HepG2 (cell line): Measurements from ENCODE around the gene CYB5R3. TPM values are rescaled to one million over a fixed set of nuclear protein-coding genes. Genes with fewer than 3 reads are reported as not detected.

Experiments used
- ARNTL ChIP-seq: sonication (generic); formaldehyde crosslinking; IDR thresholded peaks from 2 replicates; pipeline ENCODE4 v1.4.0; 2020; ENCODE audit warnings: mild to moderate bottlenecking, missing genetic modification reagents
- BRD4 ChIP-seq: sonication (generic); formaldehyde crosslinking; IDR thresholded peaks from 2 replicates; pipeline ENCODE4 v1.4.0; 2020; ENCODE audit warnings: missing genetic modification reagents
- HNRNPUL1 ChIP-seq: fragments of 200-400 bp; formaldehyde crosslinking; IDR thresholded peaks from 2 replicates; pipeline ENCODE4 v1.6.1; 2017; ENCODE audit warnings: low read depth, mild to moderate bottlenecking, low read length, moderate library complexity
- IKZF1 ChIP-seq: fragments of 450-650 bp; IDR thresholded peaks from 2 replicates; pipeline ENCODE4 v1.7.1; 2016
- NR2F1 ChIP-seq, 2 experiments: fragments of 450-650 bp in 1 of 2; formaldehyde crosslinking in 1 of 2; IDR thresholded peaks; 2 replicates each; pipeline versions ENCODE4 v1.5.0 to v1.6.1; 2016 to 2020; ENCODE audit warnings: mild to moderate bottlenecking in 1 of 2, missing compliant biosample characterization in 1 of 2, missing genetic modification reagents in 1 of 2, moderate library complexity in 1 of 2
- PAF1 ChIP-seq: IDR thresholded peaks from 2 replicates; pipeline ENCODE4 v1.6.1; 2016; ENCODE audit warnings: missing genetic modification reagents, missing compliant biosample characterization
- RARA ChIP-seq: IDR thresholded peaks from 2 replicates; pipeline ENCODE4 v1.6.1; 2016; ENCODE audit warnings: missing genetic modification reagents, missing compliant biosample characterization
- RARG ChIP-seq: sonication (generic); formaldehyde crosslinking; IDR thresholded peaks from 2 replicates; pipeline ENCODE4 v1.4.0; 2020; ENCODE audit warnings: low read depth, mild to moderate bottlenecking, missing genetic modification reagents
- RORA ChIP-seq: sonication (generic); formaldehyde crosslinking; IDR thresholded peaks from 2 replicates; pipeline ENCODE4 v1.5.0; 2020; ENCODE audit warnings: mild to moderate bottlenecking, missing genetic modification reagents, moderate library complexity
- SIX4 ChIP-seq: sonication (generic); formaldehyde crosslinking; IDR thresholded peaks from 2 replicates; pipeline ENCODE4 v1.4.0; 2020; ENCODE audit warnings: missing genetic modification reagents
- ZFP1 ChIP-seq: IDR thresholded peaks from 2 replicates; pipeline ENCODE4 v1.6.1; 2016
- ZFP41 ChIP-seq: sonication (generic); formaldehyde crosslinking; IDR thresholded peaks from 2 replicates; pipeline ENCODE4 v1.4.0; 2020; ENCODE audit warnings: mild to moderate bottlenecking, missing genetic modification reagents, borderline replicate concordance
- ZMYM2 ChIP-seq: sonication (generic); formaldehyde crosslinking; IDR thresholded peaks from 2 replicates; pipeline ENCODE4 v1.8.0; 2022; ENCODE audit warnings: mild to moderate bottlenecking, missing genetic modification reagents
- ZNF235 ChIP-seq: sonication (generic); formaldehyde crosslinking; IDR thresholded peaks from 2 replicates; pipeline ENCODE4 v1.8.1; 2023; ENCODE audit warnings: mild to moderate bottlenecking, missing genetic modification reagents, borderline replicate concordance
- ZNF432 ChIP-seq: sonication (generic); formaldehyde crosslinking; IDR thresholded peaks from 2 replicates; pipeline ENCODE4 v1.5.0; 2020; ENCODE audit warnings: missing genetic modification reagents, mild to moderate bottlenecking, borderline replicate concordance
- ZNF761 ChIP-seq: sonication (generic); formaldehyde crosslinking; conservative IDR thresholded peaks from 2 replicates; pipeline ENCODE4 v1.4.0; 2020; ENCODE audit warnings: mild to moderate bottlenecking, missing genetic modification reagents
- ZNF781 ChIP-seq: sonication (generic); formaldehyde crosslinking; IDR thresholded peaks from 2 replicates; pipeline ENCODE4 v1.5.1; 2020; ENCODE audit warnings: borderline replicate concordance, mild to moderate bottlenecking, missing genetic modification reagents; ENCODE audit errors: not compliant biosample characterization
- polyA plus RNA-seq, 8 experiments: library from polyadenylated mRNA; depleted of rRNA in 3 of 8; stranded (reverse) in 7 of 8; unstranded in 1 of 8; fragments of >200 nt; fragmentation: Illumina TruSeq in 4 of 8; extraction: Trizol in 4 of 8; gene quantifications; 2 replicates each; pipeline versions ENCODE4 v1.2.1 to v1.2.3, GENCODE V29; 2011 to 2016; ENCODE audit warnings: low read depth in 4 of 8, missing spikeins in 1 of 8, mixed read lengths in 1 of 8; ENCODE audit not compliant: insufficient read depth in 1 of 8
- total RNA-seq, 5 experiments: library from RNA; depleted of rRNA; stranded (reverse); fragments of >200 nt; fragmentation: Illumina TruSeq; extraction: Trizol; gene quantifications; 2 replicates each; pipeline ENCODE4 v1.2.3, GENCODE V29; 2016; ENCODE audit warnings: low read depth in 1 of 5
- TF ChIP-seq, protein P1 (sequence below): sonication (generic); formaldehyde crosslinking; IDR thresholded peaks from 2 replicates; pipeline ENCODE4 v1.5.0; 2020; ENCODE audit warnings: mild to moderate bottlenecking, missing genetic modification reagents, borderline replicate concordance
- TF ChIP-seq, protein P2 (sequence below): sonication (generic); formaldehyde crosslinking; IDR thresholded peaks from 2 replicates; pipeline ENCODE4 v1.4.0; 2020; ENCODE audit warnings: missing genetic modification reagents
- TF ChIP-seq, protein P3 (sequence below): sonication (generic); formaldehyde crosslinking; IDR thresholded peaks from 2 replicates; pipeline ENCODE4 v1.5.0; 2020; ENCODE audit warnings: mild to moderate bottlenecking, missing genetic modification reagents
- TF ChIP-seq, protein P4 (sequence below): sonication (generic); formaldehyde crosslinking; conservative IDR thresholded peaks from 2 replicates; pipeline ENCODE4 v1.8.0; 2022; ENCODE audit warnings: mild to moderate bottlenecking, moderate library complexity, missing genetic modification reagents

Gene CYB5R3
- total and polyA plus RNA-seq, 2 of the 13 experiments (the other 11 are each of a cell fraction or from before 2014, with no cell fraction given): 32.4 to 305 TPM

DNA sequence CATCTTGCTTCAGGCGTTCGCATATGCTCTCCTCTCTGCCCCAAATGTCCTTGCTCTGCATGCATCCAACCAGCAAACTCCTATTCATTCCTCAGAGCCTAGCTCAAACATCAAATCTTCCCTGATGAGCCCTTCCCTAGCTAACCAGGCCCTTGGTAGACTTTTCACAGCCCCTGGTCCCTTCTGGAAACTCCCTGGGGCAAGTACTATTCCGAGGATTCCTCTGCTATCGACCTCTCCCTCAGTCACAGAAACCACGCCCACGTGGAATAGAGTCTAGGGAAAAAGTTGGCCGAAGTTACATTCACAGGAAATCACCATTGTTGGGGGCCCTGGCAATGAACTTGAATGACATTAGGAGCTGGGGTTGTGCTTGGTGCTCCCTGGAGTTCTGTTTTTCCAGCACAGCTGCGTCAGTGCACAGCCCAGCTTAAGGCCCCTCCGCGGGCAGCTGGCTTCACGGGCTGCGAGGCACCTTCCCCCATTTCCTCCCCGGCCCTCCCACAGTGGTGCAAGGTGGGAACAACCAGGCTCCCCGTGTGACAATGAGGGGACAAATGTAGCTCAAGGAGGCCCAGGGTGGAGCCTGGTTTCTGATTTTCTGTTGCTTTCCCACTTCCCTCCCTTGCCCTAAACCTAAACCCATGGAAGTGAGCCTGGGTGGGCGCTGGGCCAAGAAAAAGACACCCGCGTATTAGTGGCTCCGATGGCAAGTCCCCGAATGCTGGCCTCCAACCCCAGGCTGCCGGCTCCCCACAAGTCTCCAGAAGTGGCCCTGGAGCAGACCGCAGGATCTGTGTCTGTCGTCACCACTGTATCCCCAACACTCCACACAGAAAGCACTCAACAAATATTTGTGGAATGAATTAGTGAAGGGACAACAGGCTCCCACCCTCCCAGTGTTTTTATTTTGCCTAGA lies 4.5 kb downstream of the CYB5R3 start (continued):
- TF ChIP-seq, protein P1, sequence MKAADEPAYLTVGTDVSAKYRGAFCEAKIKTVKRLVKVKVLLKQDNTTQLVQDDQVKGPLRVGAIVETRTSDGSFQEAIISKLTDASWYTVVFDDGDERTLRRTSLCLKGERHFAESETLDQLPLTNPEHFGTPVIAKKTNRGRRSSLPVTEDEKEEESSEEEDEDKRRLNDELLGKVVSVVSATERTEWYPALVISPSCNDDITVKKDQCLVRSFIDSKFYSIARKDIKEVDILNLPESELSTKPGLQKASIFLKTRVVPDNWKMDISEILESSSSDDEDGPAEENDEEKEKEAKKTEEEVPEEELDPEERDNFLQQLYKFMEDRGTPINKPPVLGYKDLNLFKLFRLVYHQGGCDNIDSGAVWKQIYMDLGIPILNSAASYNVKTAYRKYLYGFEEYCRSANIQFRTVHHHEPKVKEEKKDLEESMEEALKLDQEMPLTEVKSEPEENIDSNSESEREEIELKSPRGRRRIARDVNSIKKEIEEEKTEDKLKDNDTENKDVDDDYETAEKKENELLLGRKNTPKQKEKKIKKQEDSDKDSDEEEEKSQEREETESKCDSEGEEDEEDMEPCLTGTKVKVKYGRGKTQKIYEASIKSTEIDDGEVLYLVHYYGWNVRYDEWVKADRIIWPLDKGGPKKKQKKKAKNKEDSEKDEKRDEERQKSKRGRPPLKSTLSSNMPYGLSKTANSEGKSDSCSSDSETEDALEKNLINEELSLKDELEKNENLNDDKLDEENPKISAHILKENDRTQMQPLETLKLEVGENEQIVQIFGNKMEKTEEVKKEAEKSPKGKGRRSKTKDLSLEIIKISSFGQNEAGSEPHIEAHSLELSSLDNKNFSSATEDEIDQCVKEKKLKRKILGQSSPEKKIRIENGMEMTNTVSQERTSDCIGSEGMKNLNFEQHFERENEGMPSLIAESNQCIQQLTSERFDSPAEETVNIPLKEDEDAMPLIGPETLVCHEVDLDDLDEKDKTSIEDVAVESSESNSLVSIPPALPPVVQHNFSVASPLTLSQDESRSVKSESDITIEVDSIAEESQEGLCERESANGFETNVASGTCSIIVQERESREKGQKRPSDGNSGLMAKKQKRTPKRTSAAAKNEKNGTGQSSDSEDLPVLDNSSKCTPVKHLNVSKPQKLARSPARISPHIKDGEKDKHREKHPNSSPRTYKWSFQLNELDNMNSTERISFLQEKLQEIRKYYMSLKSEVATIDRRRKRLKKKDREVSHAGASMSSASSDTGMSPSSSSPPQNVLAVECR (CRISPR knock-in tag): no peak
- TF ChIP-seq ARNTL (0 out of 2 replicates have a peak, but pooled peaks have one; percentile 15), RARA (CRISPR knock-in tag) (peak; percentile 71), ZNF235 (CRISPR knock-in tag) (no peak), SIX4 (CRISPR knock-in tag) (no peak), BRD4 (CRISPR knock-in tag) (no peak), RORA (CRISPR knock-in tag) (no peak), IKZF1 (no peak), ZFP41 (CRISPR knock-in tag) (no peak), NR2F1 (CRISPR knock-in tag; IDR thresholded peaks at IDR 0.05) (no peak), PAF1 (CRISPR knock-in tag) (0 out of 2 replicates have a peak, but pooled peaks have one; percentile 21), RARG (CRISPR knock-in tag) (no peak), ZFP1 (no peak), ZNF761 (CRISPR knock-in tag) (0 out of 2 replicates have a peak, but pooled peaks have one; percentile 60), ZNF781 (CRISPR knock-in tag) (no peak), ZNF432 (CRISPR knock-in tag) (no peak), ZMYM2 (CRISPR knock-in tag) (no peak), HNRNPUL1 (no peak)
- TF ChIP-seq, protein P2, sequence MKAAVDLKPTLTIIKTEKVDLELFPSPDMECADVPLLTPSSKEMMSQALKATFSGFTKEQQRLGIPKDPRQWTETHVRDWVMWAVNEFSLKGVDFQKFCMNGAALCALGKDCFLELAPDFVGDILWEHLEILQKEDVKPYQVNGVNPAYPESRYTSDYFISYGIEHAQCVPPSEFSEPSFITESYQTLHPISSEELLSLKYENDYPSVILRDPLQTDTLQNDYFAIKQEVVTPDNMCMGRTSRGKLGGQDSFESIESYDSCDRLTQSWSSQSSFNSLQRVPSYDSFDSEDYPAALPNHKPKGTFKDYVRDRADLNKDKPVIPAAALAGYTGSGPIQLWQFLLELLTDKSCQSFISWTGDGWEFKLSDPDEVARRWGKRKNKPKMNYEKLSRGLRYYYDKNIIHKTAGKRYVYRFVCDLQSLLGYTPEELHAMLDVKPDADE: no peak
- TF ChIP-seq, protein P3, sequence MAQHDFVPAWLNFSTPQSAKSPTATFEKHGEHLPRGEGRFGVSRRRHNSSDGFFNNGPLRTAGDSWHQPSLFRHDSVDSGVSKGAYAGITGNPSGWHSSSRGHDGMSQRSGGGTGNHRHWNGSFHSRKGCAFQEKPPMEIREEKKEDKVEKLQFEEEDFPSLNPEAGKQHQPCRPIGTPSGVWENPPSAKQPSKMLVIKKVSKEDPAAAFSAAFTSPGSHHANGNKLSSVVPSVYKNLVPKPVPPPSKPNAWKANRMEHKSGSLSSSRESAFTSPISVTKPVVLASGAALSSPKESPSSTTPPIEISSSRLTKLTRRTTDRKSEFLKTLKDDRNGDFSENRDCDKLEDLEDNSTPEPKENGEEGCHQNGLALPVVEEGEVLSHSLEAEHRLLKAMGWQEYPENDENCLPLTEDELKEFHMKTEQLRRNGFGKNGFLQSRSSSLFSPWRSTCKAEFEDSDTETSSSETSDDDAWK (CRISPR knock-in tag): no peak
- TF ChIP-seq, protein P4, sequence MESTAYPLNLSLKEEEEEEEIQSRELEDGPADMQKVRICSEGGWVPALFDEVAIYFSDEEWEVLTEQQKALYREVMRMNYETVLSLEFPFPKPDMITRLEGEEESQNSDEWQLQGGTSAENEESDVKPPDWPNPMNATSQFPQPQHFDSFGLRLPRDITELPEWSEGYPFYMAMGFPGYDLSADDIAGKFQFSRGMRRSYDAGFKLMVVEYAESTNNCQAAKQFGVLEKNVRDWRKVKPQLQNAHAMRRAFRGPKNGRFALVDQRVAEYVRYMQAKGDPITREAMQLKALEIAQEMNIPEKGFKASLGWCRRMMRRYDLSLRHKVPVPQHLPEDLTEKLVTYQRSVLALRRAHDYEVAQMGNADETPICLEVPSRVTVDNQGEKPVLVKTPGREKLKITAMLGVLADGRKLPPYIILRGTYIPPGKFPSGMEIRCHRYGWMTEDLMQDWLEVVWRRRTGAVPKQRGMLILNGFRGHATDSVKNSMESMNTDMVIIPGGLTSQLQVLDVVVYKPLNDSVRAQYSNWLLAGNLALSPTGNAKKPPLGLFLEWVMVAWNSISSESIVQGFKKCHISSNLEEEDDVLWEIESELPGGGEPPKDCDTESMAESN (CRISPR knock-in tag): no peak
